Fibroblast of skin of back (primary cell): ENCODE measurements around the gene CLCN2. TPM values are rescaled to one million over a fixed set of nuclear protein-coding genes. Genes with fewer than 3 reads are reported as not detected.

Source experiments
- DNase-seq: peaks from one replicate; pipeline ENCODE4 v3.0.0-alpha.2; 2013
- polyA plus RNA-seq, 2 experiments: library from polyadenylated mRNA; unstranded; fragments of 120-200 nt; gene quantifications; one replicate each; pipeline ENCODE4 v1.2.1, GENCODE V29; 2013; ENCODE audit not compliant: insufficient read length in 2 of 2

Gene CLCN2
- polyA plus RNA-seq (2013, experiment 1 of 2; ENCODE audit: insufficient read length), result 1.8 TPM
- 1.6 TPM for polyA plus RNA-seq (2013, experiment 2 of 2; ENCODE audit: insufficient read length)

GRCh38 chr3:184361532-184361931 lies at the start of gene CLCN2, which contains the start of gene POLR2H:
TSS of gene CLCN2 (minus strand) at chr3:184361605. CDS start at chr3:184361479, 126 bp downstream.
TSS of gene POLR2H (plus strand) at chr3:184361710. CDS start at chr3:184363493, 1,783 bp downstream.
- DNase-seq, result peak; percentile 67

GRCh38 chr3:184409946-184410500 lies 48.6 kb upstream of the CLCN2 start:
- no peak for DNase-seq

GRCh38 chr3:184409331-184409926 lies 48.0 kb upstream of the CLCN2 start:
- DNase-seq, result no peak

- DNase-seq, result no peak
These were observed 43.9 kb upstream of the CLCN2 start for GRCh38 chr3:184405075-184406030.

- peak; percentile 93 for DNase-seq
These were observed 38.0 kb upstream of the CLCN2 start for GRCh38 chr3:184399410-184399809.

GRCh38 chr3:184395320-184395660 lies 33.9 kb upstream of the CLCN2 start:
- DNase-seq, result no peak

GRCh38 chr3:184391266-184391665 lies 29.9 kb upstream of the CLCN2 start:
- DNase-seq, result no peak

- DNase-seq, result no peak
These were observed 28.6 kb upstream of the CLCN2 start for GRCh38 chr3:184389935-184390528.

GRCh38 chr3:184389384-184389783 lies 28.0 kb upstream of the CLCN2 start:
- DNase-seq, result no peak

GRCh38 chr3:184388936-184389230 lies 27.5 kb upstream of the CLCN2 start:
- no peak for DNase-seq

- DNase-seq, result no peak
These were observed 26.9 kb upstream of the CLCN2 start for GRCh38 chr3:184388164-184388935.

GRCh38 chr3:184387174-184387714 lies 25.8 kb upstream of the CLCN2 start:
- no peak for DNase-seq

- DNase-seq, result no peak
These were observed 24.8 kb upstream of the CLCN2 start for GRCh38 chr3:184386047-184386806.

- DNase-seq, result no peak
These were observed 23.5 kb upstream of the CLCN2 start for GRCh38 chr3:184384856-184385422.

GRCh38 chr3:184384342-184384741 lies 22.9 kb upstream of the CLCN2 start:
- DNase-seq, result no peak

GRCh38 chr3:184383033-184383740 lies 21.8 kb upstream of the CLCN2 start:
- DNase-seq, result no peak

- DNase-seq, result no peak
These were observed 21.1 kb upstream of the CLCN2 start for GRCh38 chr3:184382326-184383032.

GRCh38 chr3:184381261-184382224 lies 20.1 kb upstream of the CLCN2 start:
- DNase-seq, result no peak
